HepG2 (cell line): ENCODE data around the gene PLK2. TPM values are rescaled to one million over a fixed set of nuclear protein-coding genes. Genes with fewer than 3 reads are reported as not detected.

Experiments
- HES4 ChIP-seq: sonication (generic); formaldehyde crosslinking; IDR thresholded peaks from 2 replicates; pipeline ENCODE4 v1.9.0; 2021; ENCODE audit warnings: mild to moderate bottlenecking, missing genetic modification reagents, borderline replicate concordance
- SAFB2 ChIP-seq: sonication (generic); formaldehyde crosslinking; IDR thresholded peaks from 2 replicates; pipeline ENCODE4 v1.5.1; 2020; ENCODE audit warnings: missing genetic modification reagents, low read depth, mild to moderate bottlenecking, borderline replicate concordance
- SIN3A ChIP-seq: IDR thresholded peaks from 2 replicates; pipeline ENCODE4 v1.6.1; 2011; ENCODE audit warnings: low read depth, mild to moderate bottlenecking, control low read depth, low read length, borderline replicate concordance
- SRY ChIP-seq: sonication (generic); formaldehyde crosslinking; IDR thresholded peaks from 2 replicates; pipeline ENCODE4 v1.8.0; 2022; ENCODE audit warnings: mild to moderate bottlenecking, missing genetic modification reagents
- TARDBP ChIP-seq: sonication (generic); formaldehyde crosslinking; IDR thresholded peaks from 2 replicates; pipeline ENCODE4 v1.8.0; 2022; ENCODE audit warnings: mild to moderate bottlenecking, missing genetic modification reagents
- ZFP90 ChIP-seq: sonication (generic); formaldehyde crosslinking; IDR thresholded peaks from 2 replicates; pipeline ENCODE4 v1.8.0; 2022; ENCODE audit warnings: missing genetic modification reagents, mild to moderate bottlenecking, inconsistent platforms, borderline replicate concordance
- ZNF354B ChIP-seq: sonication (generic); formaldehyde crosslinking; IDR thresholded peaks from 2 replicates; pipeline ENCODE4 v1.8.0; 2022; ENCODE audit warnings: mild to moderate bottlenecking, missing genetic modification reagents
- ZNF547 ChIP-seq: sonication (generic); formaldehyde crosslinking; IDR thresholded peaks from 2 replicates; pipeline ENCODE4 v1.5.1; 2020; ENCODE audit warnings: mild to moderate bottlenecking, missing genetic modification reagents
- ZNF747 ChIP-seq: sonication (generic); formaldehyde crosslinking; IDR thresholded peaks from 2 replicates; pipeline ENCODE4 v1.8.1; 2023; ENCODE audit warnings: missing genetic modification reagents, mild to moderate bottlenecking, borderline replicate concordance
- polyA plus RNA-seq, 8 experiments: library from polyadenylated mRNA; depleted of rRNA in 3 of 8; stranded (reverse) in 7 of 8; unstranded in 1 of 8; fragments of >200 nt; fragmentation: Illumina TruSeq in 4 of 8; extraction: Trizol in 4 of 8; gene quantifications; 2 replicates each; pipeline versions ENCODE4 v1.2.1 to v1.2.3, GENCODE V29; 2011 to 2016; ENCODE audit warnings: low read depth in 4 of 8, missing spikeins in 1 of 8, mixed read lengths in 1 of 8; ENCODE audit not compliant: insufficient read depth in 1 of 8
- total RNA-seq, 5 experiments: library from RNA; depleted of rRNA; stranded (reverse); fragments of >200 nt; fragmentation: Illumina TruSeq; extraction: Trizol; gene quantifications; 2 replicates each; pipeline ENCODE4 v1.2.3, GENCODE V29; 2016; ENCODE audit warnings: low read depth in 1 of 5
- TF ChIP-seq, protein P1 (sequence below): sonication (generic); formaldehyde crosslinking; IDR thresholded peaks from 2 replicates; pipeline ENCODE4 v1.9.0; 2021; ENCODE audit warnings: missing genetic modification reagents, mild to moderate bottlenecking, borderline replicate concordance
- TF ChIP-seq, protein P2 (sequence below): IDR thresholded peaks from 2 replicates; pipeline ENCODE4 v1.4.0; 2020; ENCODE audit warnings: mild to moderate bottlenecking, missing genetic modification reagents

Gene PLK2
- total and polyA plus RNA-seq, 2 of the 13 experiments (the other 11 are each of a cell fraction or from before 2014, with no cell fraction given), result 9.6 to 29.6 TPM

DNA sequence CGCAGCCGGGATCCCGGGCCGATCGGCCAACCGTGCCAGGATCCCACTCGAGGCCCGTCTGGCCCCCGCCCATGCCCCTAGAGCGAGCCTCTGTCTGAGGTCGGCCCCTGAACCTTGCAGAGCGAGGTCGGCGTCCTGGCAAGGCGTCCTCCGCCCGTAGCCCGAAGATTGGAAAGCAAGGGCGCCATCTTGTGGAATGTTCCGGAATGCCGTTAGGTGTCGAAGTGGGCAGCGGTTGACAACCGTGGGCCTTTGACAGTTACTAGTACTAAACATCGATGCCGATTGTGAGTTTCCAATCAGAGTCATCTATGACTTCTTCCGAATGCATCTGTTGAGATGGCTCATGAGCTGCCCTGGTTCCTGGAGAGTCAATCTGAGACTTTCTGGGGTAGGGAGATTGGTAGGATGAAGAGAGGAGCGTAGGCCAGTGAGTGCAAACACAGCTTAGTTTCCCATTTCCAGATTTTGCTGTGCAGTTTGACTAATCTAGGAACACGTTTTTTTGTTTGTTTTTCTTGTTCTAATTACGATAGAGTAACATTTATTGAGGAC is 923 bp upstream of the PLK2 start (continued):
- TF ChIP-seq, protein P1, sequence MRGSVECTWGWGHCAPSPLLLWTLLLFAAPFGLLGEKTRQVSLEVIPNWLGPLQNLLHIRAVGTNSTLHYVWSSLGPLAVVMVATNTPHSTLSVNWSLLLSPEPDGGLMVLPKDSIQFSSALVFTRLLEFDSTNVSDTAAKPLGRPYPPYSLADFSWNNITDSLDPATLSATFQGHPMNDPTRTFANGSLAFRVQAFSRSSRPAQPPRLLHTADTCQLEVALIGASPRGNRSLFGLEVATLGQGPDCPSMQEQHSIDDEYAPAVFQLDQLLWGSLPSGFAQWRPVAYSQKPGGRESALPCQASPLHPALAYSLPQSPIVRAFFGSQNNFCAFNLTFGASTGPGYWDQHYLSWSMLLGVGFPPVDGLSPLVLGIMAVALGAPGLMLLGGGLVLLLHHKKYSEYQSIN, result no peak
- TF ChIP-seq ZNF747 (CRISPR knock-in tag) (no peak), HES4 (CRISPR knock-in tag) (no peak), ZNF354B (CRISPR knock-in tag) (no peak), ZFP90 (CRISPR knock-in tag) (no peak), SRY (CRISPR knock-in tag) (no peak), TARDBP (CRISPR knock-in tag) (no peak), ZNF547 (CRISPR knock-in tag) (0 out of 2 replicates have a peak, but pooled peaks have one; percentile 45), SIN3A (no peak), SAFB2 (CRISPR knock-in tag) (no peak)
- TF ChIP-seq, protein P2, sequence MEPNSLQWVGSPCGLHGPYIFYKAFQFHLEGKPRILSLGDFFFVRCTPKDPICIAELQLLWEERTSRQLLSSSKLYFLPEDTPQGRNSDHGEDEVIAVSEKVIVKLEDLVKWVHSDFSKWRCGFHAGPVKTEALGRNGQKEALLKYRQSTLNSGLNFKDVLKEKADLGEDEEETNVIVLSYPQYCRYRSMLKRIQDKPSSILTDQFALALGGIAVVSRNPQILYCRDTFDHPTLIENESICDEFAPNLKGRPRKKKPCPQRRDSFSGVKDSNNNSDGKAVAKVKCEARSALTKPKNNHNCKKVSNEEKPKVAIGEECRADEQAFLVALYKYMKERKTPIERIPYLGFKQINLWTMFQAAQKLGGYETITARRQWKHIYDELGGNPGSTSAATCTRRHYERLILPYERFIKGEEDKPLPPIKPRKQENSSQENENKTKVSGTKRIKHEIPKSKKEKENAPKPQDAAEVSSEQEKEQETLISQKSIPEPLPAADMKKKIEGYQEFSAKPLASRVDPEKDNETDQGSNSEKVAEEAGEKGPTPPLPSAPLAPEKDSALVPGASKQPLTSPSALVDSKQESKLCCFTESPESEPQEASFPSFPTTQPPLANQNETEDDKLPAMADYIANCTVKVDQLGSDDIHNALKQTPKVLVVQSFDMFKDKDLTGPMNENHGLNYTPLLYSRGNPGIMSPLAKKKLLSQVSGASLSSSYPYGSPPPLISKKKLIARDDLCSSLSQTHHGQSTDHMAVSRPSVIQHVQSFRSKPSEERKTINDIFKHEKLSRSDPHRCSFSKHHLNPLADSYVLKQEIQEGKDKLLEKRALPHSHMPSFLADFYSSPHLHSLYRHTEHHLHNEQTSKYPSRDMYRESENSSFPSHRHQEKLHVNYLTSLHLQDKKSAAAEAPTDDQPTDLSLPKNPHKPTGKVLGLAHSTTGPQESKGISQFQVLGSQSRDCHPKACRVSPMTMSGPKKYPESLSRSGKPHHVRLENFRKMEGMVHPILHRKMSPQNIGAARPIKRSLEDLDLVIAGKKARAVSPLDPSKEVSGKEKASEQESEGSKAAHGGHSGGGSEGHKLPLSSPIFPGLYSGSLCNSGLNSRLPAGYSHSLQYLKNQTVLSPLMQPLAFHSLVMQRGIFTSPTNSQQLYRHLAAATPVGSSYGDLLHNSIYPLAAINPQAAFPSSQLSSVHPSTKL, result peak; percentile 9; the same call in 1 of the 2 replicates
- TF ChIP-seq, all 625 proteins: peak for 60
